Left lung (tissue), 10 donors: ENCODE data around the gene SRRD. TPM values are rescaled to one million over a fixed set of nuclear protein-coding genes. Genes with fewer than 3 reads are reported as not detected.

Experiments used
- ATAC-seq: fragments of 200-7000 bp; cut with Tn5 transposase; one replicate; pipeline ENCODE4 v1.9.1; 2020; ENCODE audit warnings: moderate library complexity
- DNase-seq, 4 donors: peaks; one replicate each; pipeline ENCODE4 v3.0.0-alpha.2; 2013 to 2020
- H3K27ac ChIP-seq, 2 donors: fragments of 200-600 bp; sonication (generic) in 1 of 2; one replicate each; pipeline versions ENCODE4 v1.5.0 to v1.8.0; 2020 to 2021
- H3K27me3 ChIP-seq, 2 donors: fragments of 200-600 bp; sonication (generic) in 1 of 2; one replicate each; pipeline versions ENCODE4 v1.5.0 to v1.8.0; 2020 to 2021
- H3K36me3 ChIP-seq, 2 donors: fragments of 200-600 bp; sonication (generic) in 1 of 2; one replicate each; pipeline versions ENCODE4 v1.5.0 to v1.8.0; 2020 to 2021
- H3K4me1 ChIP-seq, 2 donors: fragments of 200-600 bp; one replicate each; pipeline ENCODE4 v1.8.0; 2021
- H3K4me3 ChIP-seq, 2 donors: fragments of 200-600 bp; sonication (generic) in 1 of 2; one replicate each; pipeline versions ENCODE4 v1.5.0 to v1.8.0; 2020 to 2021; ENCODE audit warnings: mild to moderate bottlenecking in 1 of 2
- H3K9me3 ChIP-seq, 2 donors: fragments of 200-600 bp; sonication (generic) in 1 of 2; one replicate each; pipeline versions ENCODE4 v1.5.0 to v1.8.0; 2020 to 2021
- intact Hi-C, 2 donors: fragments of 100-400 bp; cut with DNase I; formaldehyde crosslinking; loops; one replicate each; pipeline versions ENCODE4 v1.11.2 to v1.14.2; 2022
- polyA plus RNA-seq, 6 donors: library from polyadenylated mRNA; unstranded; fragments of 120-200 nt; gene quantifications; one replicate each; pipeline ENCODE4 v1.2.1, GENCODE V29; 2013; ENCODE audit not compliant: insufficient read length in 6 of 6
- total RNA-seq, 2 donors: library from RNA; stranded (reverse); fragmentation: NEBNext Ultra II Directional; extraction: Animal tissue kit (Norgen Biotek cat#: 25700); gene quantifications; one replicate each; pipeline ENCODE4 v1.2.1, GENCODE V29; 2021
- TF ChIP-seq, protein P1 (sequence below), 2 donors: fragments of 200-600 bp; sonication (generic) in 1 of 2; IDR thresholded peaks; one replicate each; pipeline versions ENCODE4 v1.5.0 to v1.8.0; 2021; ENCODE audit warnings: antibody characterized with exemption in 2 of 2
- donor health status: DM: no; HTN: yes; CAD: no.
- donor health status: DM: no; HTN: no; CAD: no.

Gene SRRD
- total and polyA plus RNA-seq, 8 donors, result 18.5 to 33.1 (median 29.4) TPM

DNA sequence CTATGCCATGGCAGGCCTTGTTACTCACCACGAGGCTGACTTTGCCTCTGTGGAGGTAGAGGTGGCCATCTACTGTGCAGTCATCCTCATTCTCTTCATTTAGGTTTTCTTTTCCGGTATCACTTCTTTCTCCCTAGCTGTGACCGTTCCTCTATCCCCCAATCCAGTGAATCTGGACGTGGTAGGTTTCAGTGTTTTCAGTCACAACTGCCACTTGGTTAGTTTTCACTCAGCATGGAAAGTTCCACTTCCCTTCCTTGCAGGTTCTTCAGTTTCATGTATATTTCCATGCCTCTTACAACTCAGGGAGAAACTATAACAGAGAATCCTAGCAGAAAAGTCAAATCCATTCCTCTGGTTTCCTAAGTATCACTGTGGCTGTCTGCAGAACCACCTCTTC, 2.0 kb upstream of the SRRD start:
- intact Hi-C loops, result no loop called here
- TF ChIP-seq, protein P1, sequence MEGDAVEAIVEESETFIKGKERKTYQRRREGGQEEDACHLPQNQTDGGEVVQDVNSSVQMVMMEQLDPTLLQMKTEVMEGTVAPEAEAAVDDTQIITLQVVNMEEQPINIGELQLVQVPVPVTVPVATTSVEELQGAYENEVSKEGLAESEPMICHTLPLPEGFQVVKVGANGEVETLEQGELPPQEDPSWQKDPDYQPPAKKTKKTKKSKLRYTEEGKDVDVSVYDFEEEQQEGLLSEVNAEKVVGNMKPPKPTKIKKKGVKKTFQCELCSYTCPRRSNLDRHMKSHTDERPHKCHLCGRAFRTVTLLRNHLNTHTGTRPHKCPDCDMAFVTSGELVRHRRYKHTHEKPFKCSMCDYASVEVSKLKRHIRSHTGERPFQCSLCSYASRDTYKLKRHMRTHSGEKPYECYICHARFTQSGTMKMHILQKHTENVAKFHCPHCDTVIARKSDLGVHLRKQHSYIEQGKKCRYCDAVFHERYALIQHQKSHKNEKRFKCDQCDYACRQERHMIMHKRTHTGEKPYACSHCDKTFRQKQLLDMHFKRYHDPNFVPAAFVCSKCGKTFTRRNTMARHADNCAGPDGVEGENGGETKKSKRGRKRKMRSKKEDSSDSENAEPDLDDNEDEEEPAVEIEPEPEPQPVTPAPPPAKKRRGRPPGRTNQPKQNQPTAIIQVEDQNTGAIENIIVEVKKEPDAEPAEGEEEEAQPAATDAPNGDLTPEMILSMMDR (IDR thresholded peaks at IDR 0.05), result no peak
- no peak overlapping the region for H3K4me3 ChIP-seq
- no peaks in the 10 kb centered on the region for H3K27me3 ChIP-seq
- ATAC-seq, result no peak
- H3K36me3 ChIP-seq, result peaks cover 0 to 5% of the 10 kb centered on the region in 2 donors
- no peaks in the 10 kb centered on the region for H3K9me3 ChIP-seq
- DNase-seq, result no peak
- peaks cover 21 to 87% of the 10 kb centered on the region in 2 donors for H3K4me1 ChIP-seq
- H3K27ac ChIP-seq, result no peak overlapping the region

DNA sequence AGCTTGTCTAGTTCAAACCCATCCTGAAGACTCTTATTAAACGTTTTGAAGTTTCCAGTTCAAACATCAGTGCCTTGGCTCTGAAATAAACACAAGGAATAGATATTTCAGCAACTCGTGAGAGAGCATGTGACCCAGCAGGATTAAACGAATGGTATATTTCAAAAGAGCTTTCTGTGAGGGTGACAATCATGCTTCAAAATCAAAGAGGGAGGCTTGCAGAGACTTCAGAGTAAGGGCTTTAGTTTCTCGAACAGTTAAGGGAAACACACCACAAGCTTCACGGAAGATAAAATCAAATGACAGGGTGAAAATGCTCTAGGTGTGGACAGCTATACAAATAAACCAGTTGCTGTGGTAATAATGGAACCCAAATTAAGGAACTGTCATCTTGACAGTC, 1.5 kb upstream of the SRRD start:
- Histone ChIP-seq H3K36me3 (peaks cover 0 to 7% of the 10 kb centered on the region in 2 donors), H3K27ac (no peak overlapping the region), H3K27me3 (no peaks in the 10 kb centered on the region), H3K4me1 (peaks cover 21 to 83% of the 10 kb centered on the region in 2 donors), H3K9me3 (no peaks in the 10 kb centered on the region), H3K4me3 (no peak overlapping the region)
- no peak for DNase-seq
- no peak for ATAC-seq
- TF ChIP-seq, protein P1 (IDR thresholded peaks at IDR 0.05), result no peak
- intact Hi-C loops, result no loop called here

DNA sequence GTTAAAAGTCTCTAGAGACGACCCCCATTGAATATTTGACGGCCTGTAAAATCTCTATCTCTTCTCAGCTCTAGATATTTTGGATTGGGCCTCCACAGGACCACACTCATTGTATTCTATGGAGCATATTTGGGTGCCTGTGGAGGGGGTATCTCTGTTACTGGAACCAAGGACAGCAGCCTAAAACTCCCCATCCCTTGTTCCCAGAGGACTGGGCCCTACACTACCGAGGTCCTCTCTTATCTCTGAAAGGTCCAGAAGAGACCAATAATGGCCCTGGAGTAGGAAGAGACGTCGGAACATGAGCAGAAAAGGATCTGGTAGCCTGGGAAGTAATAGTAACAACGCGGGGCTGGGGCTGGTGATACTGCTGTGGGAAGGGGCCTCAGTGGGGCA, 636 bp upstream of the SRRD start:
- ATAC-seq (peak; percentile 22), DNase-seq (no peak)
- Histone ChIP-seq H3K4me1 (peaks cover 21 to 74% of the 10 kb centered on the region in 2 donors), H3K36me3 (peaks cover 0 to 15% of the 10 kb centered on the region in 2 donors), H3K4me3 (peak overlapping the region; percentile 97 to 98), H3K9me3 (no peaks in the 10 kb centered on the region), H3K27me3 (no peaks in the 10 kb centered on the region), H3K27ac (peak overlapping the region; percentile 92 to 94)
- TF ChIP-seq, protein P1 (IDR thresholded peaks at IDR 0.05), result no peak
- intact Hi-C loops, result no loop called here

DNA sequence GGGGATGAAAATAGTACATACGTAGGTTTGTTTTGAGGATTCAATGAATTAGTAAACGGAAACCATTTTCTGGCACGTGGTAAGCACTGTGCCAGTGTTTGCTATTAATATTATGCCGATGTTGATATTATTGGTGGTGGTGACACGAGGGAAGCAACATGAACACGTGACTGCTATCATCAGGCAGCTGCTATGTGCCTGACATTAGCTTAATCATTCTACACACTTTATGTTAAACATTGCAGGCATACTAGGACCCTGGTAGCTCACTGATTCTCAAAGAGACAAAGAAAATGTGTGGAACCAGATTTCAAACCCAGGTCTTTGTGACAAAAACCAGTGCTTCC, 656 bp downstream of the SRRD start:
- no peaks in the 10 kb centered on the region for H3K27me3 ChIP-seq
- H3K4me3 ChIP-seq, result peak overlapping the region; percentile 97 to 98
- TF ChIP-seq, protein P1 (IDR thresholded peaks at IDR 0.05), result no peak
- H3K36me3 ChIP-seq, result peaks cover 0 to 28% of the 10 kb centered on the region in 2 donors
- H3K27ac ChIP-seq, result peak overlapping the region; percentile 92 to 94
- no peak for ATAC-seq
- peaks cover 13 to 63% of the 10 kb centered on the region in 2 donors for H3K4me1 ChIP-seq
- intact Hi-C loops, result no loop called here
- DNase-seq, result no peak
- H3K9me3 ChIP-seq, result no peaks in the 10 kb centered on the region

DNA sequence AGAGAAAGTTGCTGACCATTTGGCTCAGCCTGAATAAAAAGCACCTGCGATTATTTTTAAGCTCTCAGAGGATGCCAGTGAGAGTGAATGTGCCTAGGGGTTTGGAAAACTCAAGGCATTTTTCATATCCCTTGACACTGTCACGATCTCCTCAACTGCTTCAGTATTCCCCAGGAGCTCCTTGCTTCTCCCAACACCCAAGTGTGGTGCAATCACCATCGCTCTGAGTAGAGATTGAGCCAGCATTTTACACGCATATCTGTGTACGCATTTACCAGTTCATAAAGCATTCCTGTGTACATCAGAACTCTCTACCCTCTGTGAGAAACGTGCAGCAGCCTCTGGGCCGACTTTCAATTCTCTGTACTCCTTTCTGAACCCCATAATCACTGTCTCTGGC, 1.3 kb downstream of the SRRD start:
- intact Hi-C loops, result no loop called here
- TF ChIP-seq, protein P1 (IDR thresholded peaks at IDR 0.05), result no peak
- H3K4me3 ChIP-seq, result peak overlapping the region in 1 of 2 donors; percentile 98
- no peaks in the 10 kb centered on the region for H3K27me3 ChIP-seq
- peaks cover 0 to 35% of the 10 kb centered on the region in 2 donors for H3K36me3 ChIP-seq
- DNase-seq (no peak), ATAC-seq (no peak)
- H3K9me3 ChIP-seq, result no peaks in the 10 kb centered on the region
- H3K27ac ChIP-seq, result peak overlapping the region in 1 of 2 donors; percentile 94
- H3K4me1 ChIP-seq, result peaks cover 9 to 57% of the 10 kb centered on the region in 2 donors
